ENCODE measurements around the gene ADCY9.

Gene ADCY9

GRCh38 chr16:4120176-4120575, 3.9 kb upstream of the ADCY9 start:
- TF ChIP-seq EZH2phosphoT487 (IDR thresholded peaks at IDR 0.05; ENCODE audit: borderline replicate concordance, low read length) (no peak), CTCF (IDR thresholded peaks at IDR 0.05; ENCODE audit: low read depth, low read length, poor library complexity, severe bottlenecking) (no peak)
- H3K79me2 ChIP-seq (ENCODE audit: control insufficient read depth, low read length), result no peaks in the 10 kb centered on the region
- no peak overlapping the region for H3K27ac ChIP-seq (ENCODE audit: low read depth, low read length)
- no peak overlapping the region for H3K4me2 ChIP-seq (ENCODE audit: low read length)
- no peaks in the 10 kb centered on the region for H4K20me1 ChIP-seq (ENCODE audit: control insufficient read depth, insufficient read depth, low read depth, low read length)
- H3K4me1 ChIP-seq (ENCODE audit: control insufficient read depth, low read length), result peaks cover 5% of the 10 kb centered on the region; the same call in 1 of the 2 replicates
- peaks cover 5% of the 10 kb centered on the region for H3K27me3 ChIP-seq (ENCODE audit: control insufficient read depth, low read length)
- H3F3A ChIP-seq (ENCODE audit: control insufficient read depth, insufficient read depth), result no peaks in the 10 kb centered on the region
- H3K9me2 ChIP-seq (replicated peaks; ENCODE audit: control insufficient read depth, low read length), result no peaks in the 10 kb centered on the region
- H3K36me3 ChIP-seq (ENCODE audit: control insufficient read depth, low read length), result no peaks in the 10 kb centered on the region
- H3K4me3 ChIP-seq (ENCODE audit: low read length), result no peak overlapping the region
- H3K9me3 ChIP-seq (ENCODE audit: control insufficient read depth, insufficient read depth, low read length), result no peaks in the 10 kb centered on the region

- Histone ChIP-seq H3K4me3 (ENCODE audit: low read length) (no peak overlapping the region), H3K27ac (ENCODE audit: low read depth, low read length) (no peak overlapping the region), H3K27me3 (ENCODE audit: control insufficient read depth, low read length) (peaks cover 5% of the 10 kb centered on the region), H4K20me1 (ENCODE audit: control insufficient read depth, insufficient read depth, low read depth, low read length) (no peaks in the 10 kb centered on the region), H3K79me2 (ENCODE audit: control insufficient read depth, low read length) (no peaks in the 10 kb centered on the region), H3K4me1 (ENCODE audit: control insufficient read depth, low read length) (peaks cover 5% of the 10 kb centered on the region; the same call in 1 of the 2 replicates), H3F3A (ENCODE audit: control insufficient read depth, insufficient read depth) (no peaks in the 10 kb centered on the region), H3K9me2 (replicated peaks; ENCODE audit: control insufficient read depth, low read length) (no peaks in the 10 kb centered on the region), H3K36me3 (ENCODE audit: control insufficient read depth, low read length) (no peaks in the 10 kb centered on the region), H3K9me3 (ENCODE audit: control insufficient read depth, insufficient read depth, low read length) (no peaks in the 10 kb centered on the region), H3K4me2 (ENCODE audit: low read length) (no peak overlapping the region)
- TF ChIP-seq EZH2phosphoT487 (IDR thresholded peaks at IDR 0.05; ENCODE audit: borderline replicate concordance, low read length) (no peak), CTCF (IDR thresholded peaks at IDR 0.05; ENCODE audit: low read depth, low read length, poor library complexity, severe bottlenecking) (no peak)
These were observed 972 bp upstream of the ADCY9 start for GRCh38 chr16:4117250-4117578.

- no peaks in the 10 kb centered on the region for H3F3A ChIP-seq (ENCODE audit: control insufficient read depth, insufficient read depth)
- H4K20me1 ChIP-seq (ENCODE audit: control insufficient read depth, insufficient read depth, low read depth, low read length), result no peaks in the 10 kb centered on the region
- no peaks in the 10 kb centered on the region for H3K9me2 ChIP-seq (replicated peaks; ENCODE audit: control insufficient read depth, low read length)
- no peaks in the 10 kb centered on the region for H3K9me3 ChIP-seq (ENCODE audit: control insufficient read depth, insufficient read depth, low read length)
- peaks cover 5% of the 10 kb centered on the region; the same call in 1 of the 2 replicates for H3K4me1 ChIP-seq (ENCODE audit: control insufficient read depth, low read length)
- H3K4me3 ChIP-seq (ENCODE audit: low read length), result no peak overlapping the region
- no peak overlapping the region for H3K4me2 ChIP-seq (ENCODE audit: low read length)
- H3K79me2 ChIP-seq (ENCODE audit: control insufficient read depth, low read length), result no peaks in the 10 kb centered on the region
- peaks cover 5% of the 10 kb centered on the region for H3K27me3 ChIP-seq (ENCODE audit: control insufficient read depth, low read length)
- no peaks in the 10 kb centered on the region for H3K36me3 ChIP-seq (ENCODE audit: control insufficient read depth, low read length)
- TF ChIP-seq CTCF (IDR thresholded peaks at IDR 0.05; ENCODE audit: low read depth, low read length, poor library complexity, severe bottlenecking), result no peak
- TF ChIP-seq EZH2phosphoT487 (IDR thresholded peaks at IDR 0.05; ENCODE audit: borderline replicate concordance, low read length), result no peak
- H3K27ac ChIP-seq (ENCODE audit: low read depth, low read length), result no peak overlapping the region
These were observed 308 bp downstream of the ADCY9 start for GRCh38 chr16:4115949-4116318.

Measured in DOHH2 (cell line).